Erythroblast (primary cell): ENCODE measurements around the gene CD82.

Source experiments
- GATA1 ChIP-seq: IDR thresholded peaks from 2 replicates; pipeline ENCODE4 v1.6.1; 2011; ENCODE audit warnings: low read depth, mild to moderate bottlenecking, control low read depth, low read length, moderate library complexity
- POLR2A ChIP-seq: IDR thresholded peaks from 2 replicates; pipeline ENCODE4 v1.6.1; 2011; ENCODE audit warnings: mild to moderate bottlenecking, low read length

- TF ChIP-seq POLR2A (no peak), GATA1 (no peak)
Observed at GRCh38 chr11:44654057-44654456, 88.6 kb downstream of the CD82 start.
